GM12878 (cell line): ENCODE data around the gene ZBED1. TPM values are rescaled to one million over a fixed set of nuclear protein-coding genes. Genes with fewer than 3 reads are reported as not detected.
"Not testable (repeated sequence)": the region's sequence is repeated elsewhere in the genome, so short reads cannot be mapped to it uniquely, and the experiment has no call there.

Experiments used
- ATAC-seq: fragments of 200-7000 bp; cut with Tn5 transposase; 3 replicates; pipeline ENCODE4 v1.9.1; 2020; ENCODE audit warnings: mild to moderate bottlenecking, moderate library complexity
- BruUV-seq: library from RNA; stranded (reverse); fragments of 400-500 nt; replicated peaks from 2 replicates; lab custom pipeline; 2021; lab: Mats Ljungman, UMichigan
- CTCF ChIA-PET: fragments of 300-600 bp; sonication (Branson Sonifier 250); formaldehyde crosslinking; extraction: SDS; loops from one replicate; lab custom pipeline; 2021; ENCODE audit warnings: inconsistent platforms; lab: Yijun Ruan, JAX
- POLR2A ChIA-PET: fragments of 350-600 bp; formaldehyde crosslinking; extraction: SDS; loops from one replicate; lab custom pipeline; 2021; ENCODE audit warnings: inconsistent platforms; lab: Charles Lee
- RAD21 ChIA-PET: fragments of 300-600 bp; sonication (Branson Sonifier 250); formaldehyde crosslinking; loops from one replicate; lab custom pipeline; 2023; ENCODE audit warnings: antibody characterized with exemption; ENCODE audit not compliant: unreplicated experiment; lab: Charles Lee
- SMC1A ChIA-PET: fragments of 300-600 bp; sonication (Branson Sonifier 250); formaldehyde crosslinking; loops from one replicate; lab custom pipeline; 2023; ENCODE audit not compliant: unreplicated experiment, uncharacterized antibody; lab: Charles Lee
- DNase-seq: peaks from one replicate; pipeline ENCODE4 v3.0.0-alpha.2; 2011; ENCODE audit warnings: low read depth, low spot score
- FAIRE-seq: peaks from 3 replicates; lab custom pipeline; 2011; peaks lifted over from hg19 to GRCh38; lab: Jason Lieb, UNC
- H2AFZ ChIP-seq: 2 replicates; pipeline ENCODE4 v1.6.0; 2011; ENCODE audit warnings: low read depth, low read length, control low read depth; ENCODE audit not compliant: control insufficient read depth
- H3K27ac ChIP-seq: 2 replicates; pipeline ENCODE4 v1.5.1; 2011; ENCODE audit warnings: control low read depth; ENCODE audit not compliant: control insufficient read depth, insufficient read depth
- H3K27me3 ChIP-seq, 2 experiments: replicated peaks in 1 of 2; 2 replicates each; pipeline versions ENCODE4 v1.6.0 to v1.6.1; 2011; ENCODE audit warnings: low read length in 1 of 2; ENCODE audit not compliant: control insufficient read depth in 2 of 2, insufficient read depth in 2 of 2
- H3K36me3 ChIP-seq, 2 experiments: 2 replicates each; pipeline ENCODE4 v1.5.1; 2011; ENCODE audit warnings: low read length in 1 of 2; ENCODE audit not compliant: control insufficient read depth in 2 of 2, insufficient read depth in 2 of 2
- H3K4me1 ChIP-seq: 2 replicates; pipeline ENCODE4 v1.6.1; 2011; ENCODE audit warnings: mild to moderate bottlenecking, low read length, moderate library complexity, mixed read lengths; ENCODE audit not compliant: control insufficient read depth, insufficient read depth
- H3K4me2 ChIP-seq: 2 replicates; pipeline ENCODE4 v1.6.0; 2011; ENCODE audit warnings: control low read depth; ENCODE audit not compliant: control insufficient read depth, insufficient read depth
- H3K4me3 ChIP-seq: fragments of 200-600 bp; sonication (generic); 2 replicates; pipeline ENCODE4 v1.5.1; 2016
- H3K79me2 ChIP-seq: 2 replicates; pipeline ENCODE4 v1.6.0; 2011; ENCODE audit warnings: low read length; ENCODE audit not compliant: control insufficient read depth, insufficient read depth
- H3K9ac ChIP-seq: 2 replicates; pipeline ENCODE4 v1.8.0; 2011; ENCODE audit warnings: low read length, control low read depth, mixed read lengths; ENCODE audit not compliant: control insufficient read depth, insufficient read depth
- H3K9me3 ChIP-seq: replicated peaks from 3 replicates; pipeline ENCODE4 v1.5.1; 2011; ENCODE audit warnings: mild to moderate bottlenecking, low read length; ENCODE audit not compliant: control insufficient read depth, insufficient read depth
- H4K20me1 ChIP-seq: 2 replicates; pipeline ENCODE4 v1.6.0; 2011; ENCODE audit not compliant: control insufficient read depth, insufficient read depth
- CHD1 ChIP-seq: IDR thresholded peaks from 2 replicates; pipeline ENCODE4 v1.6.1; 2012; ENCODE audit warnings: low read depth, low read length, improper control_type of control experiment
- WGBS: methylation state at CpG from one replicate; pipeline ENCODE4 v1.1.6; 2016; ENCODE audit warnings: low lambda C conversion rate; ENCODE audit not compliant: insufficient replicate concordance, insufficient coverage; ENCODE audit errors: missing lambda C conversion rate; 5-methylcytosine and 5-hydroxymethylcytosine counted together
- in situ Hi-C: fragments of 300-500 bp; cut with MboI; formaldehyde crosslinking; loops from 9 replicates; pipeline ENCODE4 v1.14.3; 2018; ENCODE audit warnings: mixed read lengths
- intact Hi-C: fragments of 100-400 bp; cut with micrococcal nuclease; formaldehyde crosslinking; loops from one replicate; pipeline ENCODE4 v1.14.2; 2022; ENCODE audit not compliant: unreplicated experiment
- polyA plus RNA-seq, 11 experiments: library from polyadenylated mRNA; depleted of rRNA in 4 of 11; unstranded in 6 of 11; stranded (reverse) in 5 of 11; fragments of >200 nt; fragmentation: Nextera tagmentation in 4 of 11; fragmentation: Illumina TruSeq in 1 of 11; extraction: Ambion mirVana in 4 of 11; extraction: Trizol in 1 of 11; gene quantifications; 1 replicate in 1 of 11; 2 replicates in 10 of 11; pipeline versions ENCODE4 v1.2.1 to v1.2.3, GENCODE V29; 2011 to 2016; ENCODE audit warnings: inconsistent platforms in 2 of 11, missing spikeins in 2 of 11, low read depth in 1 of 11
- total RNA-seq, 4 experiments: library from RNA; depleted of rRNA in 3 of 4; stranded (reverse); fragments of >200 nt in 3 of 4; fragmentation: Illumina TruSeq in 1 of 4; extraction: Trizol in 1 of 4; gene quantifications; 2 replicates each; pipeline versions ENCODE4 v1.2.1 to v1.2.3, GENCODE V29; 2013 to 2021
- TF ChIP-seq, protein P1 (sequence below): IDR thresholded peaks from 2 replicates; pipeline ENCODE4 v1.6.1; 2011; ENCODE audit warnings: borderline replicate concordance, low read depth, mild to moderate bottlenecking, moderate library complexity, low read length; ENCODE audit not compliant: insufficient read depth, poor library complexity, severe bottlenecking

Gene ZBED1
- total and polyA plus RNA-seq, 10 of the 15 experiments (the other 5 are each of a cell fraction or from before 2014, with no cell fraction given) = 1.9 to 75.5 (median 40.5) TPM

DNA sequence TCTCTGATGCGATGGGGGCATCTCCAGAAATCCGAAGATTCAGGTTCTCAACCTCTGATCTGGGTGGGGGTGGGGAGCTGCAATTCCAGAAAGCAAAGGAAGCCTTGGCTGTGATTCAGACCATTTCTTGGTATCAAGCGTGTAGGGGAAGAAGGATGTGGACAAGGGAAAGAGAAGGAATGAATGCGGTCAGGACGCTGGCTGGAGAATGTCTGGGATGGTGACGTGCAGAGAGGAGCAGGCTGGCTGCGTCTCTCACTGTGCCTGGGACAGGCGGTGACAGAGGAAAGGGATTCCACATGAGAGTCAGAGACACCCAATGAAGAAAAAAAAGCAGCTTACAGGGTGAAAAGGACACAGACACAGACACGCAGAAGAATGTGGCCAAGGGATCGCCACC is 37.3 kb downstream of the ZBED1 start:
- intact Hi-C loops, in situ Hi-C loops, DNase-seq, ATAC-seq, FAIRE-seq, H3K4me3 ChIP-seq, H3K4me1 ChIP-seq, H4K20me1 ChIP-seq, H3K27ac ChIP-seq, SMC1A ChIA-PET, H2AFZ ChIP-seq, H3K9me3 ChIP-seq, POLR2A ChIA-PET, CTCF ChIA-PET, H3K4me2 ChIP-seq, H3K79me2 ChIP-seq, H3K27me3 ChIP-seq, H3K9ac ChIP-seq, BruUV-seq, H3K36me3 ChIP-seq, RAD21 ChIA-PET: not testable (repeated sequence)
- 91% methylated on average over 10 of the region's 10 CpGs for WGBS

DNA sequence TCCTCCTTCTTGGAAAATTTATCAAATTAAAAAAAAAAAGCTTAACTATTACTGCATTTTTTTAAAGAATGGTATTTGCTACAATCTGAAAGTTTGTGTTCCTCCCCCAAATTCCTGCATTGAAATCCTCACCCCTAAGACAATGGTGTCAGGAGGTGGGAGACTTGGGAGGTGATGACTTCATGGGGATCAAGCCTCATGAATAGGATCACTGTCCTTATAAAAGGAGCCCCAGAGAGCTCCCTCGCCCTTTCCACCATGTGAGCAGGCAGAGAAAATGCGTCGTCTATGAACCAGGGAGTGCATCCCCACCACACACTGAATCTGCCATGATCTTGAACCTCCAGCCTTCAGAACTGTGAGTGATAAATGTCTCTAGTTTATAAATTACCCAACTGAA is 38.0 kb downstream of the ZBED1 start:
- BruUV-seq = no TSS peak
- H3K9ac ChIP-seq = no peak overlapping the region
- no peaks in the 10 kb centered on the region for H3K79me2 ChIP-seq
- no peak overlapping the region for H2AFZ ChIP-seq
- no peaks in the 10 kb centered on the region; the same call in 2 of the 3 replicates for H3K9me3 ChIP-seq
- SMC1A ChIA-PET = no interaction called here
- ATAC-seq (no peak), FAIRE-seq (no peak), DNase-seq (no peak)
- H3K36me3 ChIP-seq = no peaks in the 10 kb centered on the region
- no peaks in the 10 kb centered on the region for H3K27me3 ChIP-seq
- 100% methylated on average over 3 of the region's 3 CpGs for WGBS
- TF ChIP-seq, protein P1, sequence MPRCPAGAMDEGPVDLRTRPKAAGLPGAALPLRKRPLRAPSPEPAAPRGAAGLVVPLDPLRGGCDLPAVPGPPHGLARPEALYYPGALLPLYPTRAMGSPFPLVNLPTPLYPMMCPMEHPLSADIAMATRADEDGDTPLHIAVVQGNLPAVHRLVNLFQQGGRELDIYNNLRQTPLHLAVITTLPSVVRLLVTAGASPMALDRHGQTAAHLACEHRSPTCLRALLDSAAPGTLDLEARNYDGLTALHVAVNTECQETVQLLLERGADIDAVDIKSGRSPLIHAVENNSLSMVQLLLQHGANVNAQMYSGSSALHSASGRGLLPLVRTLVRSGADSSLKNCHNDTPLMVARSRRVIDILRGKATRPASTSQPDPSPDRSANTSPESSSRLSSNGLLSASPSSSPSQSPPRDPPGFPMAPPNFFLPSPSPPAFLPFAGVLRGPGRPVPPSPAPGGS = no peak
- no peak for TF ChIP-seq CHD1
- H3K4me1 ChIP-seq = no peaks in the 10 kb centered on the region
- in situ Hi-C loops (no loop called here), intact Hi-C loops (no loop called here)
- POLR2A ChIA-PET = no interaction called here
- H3K4me3 ChIP-seq = no peak overlapping the region
- H3K4me2 ChIP-seq = no peak overlapping the region
- H4K20me1 ChIP-seq = no peaks in the 10 kb centered on the region
- H3K27ac ChIP-seq = no peak overlapping the region
- CTCF ChIA-PET = no interaction called here
- RAD21 ChIA-PET = no interaction called here
